Mammary epithelial cell (primary cell): ENCODE measurements around the gene SLC2A4.

Experiments
- CTCF ChIP-seq, 2 donors: IDR thresholded peaks in 1 of 2; conservative IDR thresholded peaks in 1 of 2; 2 replicates each; pipeline ENCODE4 v1.5.1; 2011 to 2012; ENCODE audit warnings: inconsistent platforms in 2 of 2, low read length in 2 of 2, mild to moderate bottlenecking in 2 of 2, control low read depth in 1 of 2, low read depth in 1 of 2; ENCODE audit not compliant: insufficient read depth in 1 of 2; ENCODE audit errors: extremely low read depth in 1 of 2
- EZH2 ChIP-seq: IDR thresholded peaks from 2 replicates; pipeline ENCODE4 v1.6.1; 2012; ENCODE audit warnings: low read length, inconsistent platforms, borderline replicate concordance

GRCh38 chr17:7248796-7249195, 32.7 kb upstream of the SLC2A4 start:
- TF ChIP-seq EZH2 (no peak), CTCF (conservative IDR thresholded peaks at IDR 0.05 in 1 of 2, IDR thresholded peaks at IDR 0.05 in 1 of 2; ENCODE audit: extremely low read depth in 1 of 2, insufficient read depth in 1 of 2, low read depth in 1 of 2, low read length in 2 of 2) (no peak)
